GM15510 (cell line): ENCODE results near the gene TINAG.

Experiments used
- POLR2A ChIP-seq: IDR thresholded peaks from 3 replicates; pipeline ENCODE4 v1.6.1; 2011; ENCODE audit warnings: borderline replicate concordance; ENCODE audit not compliant: insufficient read length; ENCODE audit errors: extremely low read depth

Gene TINAG

DNA sequence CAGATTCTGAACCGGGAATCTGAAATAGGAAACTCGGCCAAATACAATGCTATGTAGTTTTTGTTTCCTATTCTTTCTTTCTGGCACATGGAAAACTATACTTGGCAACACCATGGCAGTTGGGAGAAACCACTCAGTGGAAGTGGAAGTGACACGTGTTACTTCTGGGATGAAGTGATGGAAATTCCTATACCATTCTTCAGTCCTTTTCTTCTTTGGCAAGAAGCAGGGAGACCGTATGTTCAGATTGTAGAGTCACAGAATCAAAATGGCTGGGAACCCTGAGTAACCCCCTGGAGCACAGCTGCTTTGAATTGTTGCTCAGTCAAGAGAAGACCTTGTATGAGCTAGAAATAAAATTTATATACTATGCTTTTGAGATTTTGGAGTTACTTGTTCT, 18.8 kb upstream of the TINAG start:
- TF ChIP-seq POLR2A = no peak

DNA sequence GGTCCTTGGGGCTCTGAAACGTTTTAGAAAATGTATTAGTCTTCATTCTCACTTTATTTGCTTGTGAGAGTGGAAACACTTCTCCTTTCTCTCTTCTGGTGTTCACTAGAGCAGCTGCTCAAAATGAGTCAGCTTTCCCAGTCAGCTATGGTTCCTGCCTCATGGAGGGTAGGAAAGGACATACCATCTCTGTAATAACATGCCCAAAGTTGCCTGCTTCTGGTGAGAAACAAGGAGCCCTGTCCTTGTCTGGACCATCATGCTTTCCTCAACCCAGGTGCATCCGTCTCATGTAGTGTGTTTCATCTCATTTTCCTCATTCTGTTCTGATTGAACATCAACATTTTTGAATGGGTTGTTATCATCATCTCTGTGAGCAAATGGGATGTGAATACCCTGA, 17.1 kb upstream of the TINAG start:
- TF ChIP-seq POLR2A = no peak

DNA sequence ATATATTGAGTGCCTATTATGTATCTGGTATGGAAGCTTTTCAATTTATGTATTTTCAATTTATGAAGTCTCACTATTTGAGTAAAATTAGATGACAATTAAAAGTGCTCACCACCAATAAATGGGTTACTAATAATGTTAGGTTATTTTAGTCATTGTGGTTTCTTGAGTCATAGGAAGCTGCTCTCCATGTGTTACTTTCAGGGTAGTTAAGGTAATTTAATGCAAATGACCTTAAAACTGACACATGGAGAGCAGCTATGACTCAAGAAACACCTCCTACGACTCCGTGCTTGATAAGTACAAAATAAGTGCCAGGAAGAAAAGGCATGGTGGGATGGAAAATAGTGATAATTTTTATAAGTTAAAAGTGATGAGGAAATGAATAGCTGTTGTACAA, 16.5 kb upstream of the TINAG start:
- TF ChIP-seq POLR2A = no peak

DNA sequence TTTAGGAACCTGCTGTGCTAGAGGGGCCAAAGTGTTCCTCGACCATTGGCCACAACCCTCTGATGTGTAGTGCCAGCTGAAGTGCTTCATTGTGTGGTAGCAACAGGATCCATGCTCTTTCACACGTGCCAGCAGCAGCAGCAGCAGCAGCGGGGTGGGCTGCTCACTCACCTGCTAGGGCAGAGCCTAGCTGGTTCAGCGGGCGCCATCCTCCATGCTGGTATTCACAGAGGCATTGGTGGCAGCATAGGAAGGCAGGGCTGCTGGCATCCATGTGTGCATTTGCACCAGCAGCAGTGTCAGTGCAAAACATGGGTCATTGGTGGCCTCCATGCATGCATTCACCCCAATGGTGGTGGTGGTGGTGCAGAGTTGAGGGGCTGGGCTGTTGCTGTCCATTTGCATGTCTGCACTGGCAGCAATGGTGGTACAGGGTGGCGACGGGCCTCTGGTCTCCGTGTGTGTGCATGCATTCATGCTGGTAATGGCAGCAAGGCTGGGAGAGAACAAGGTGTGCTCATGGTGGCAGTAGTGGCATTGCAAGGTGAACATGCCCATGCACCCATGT, 13.2 kb upstream of the TINAG start:
- TF ChIP-seq POLR2A = no peak

DNA sequence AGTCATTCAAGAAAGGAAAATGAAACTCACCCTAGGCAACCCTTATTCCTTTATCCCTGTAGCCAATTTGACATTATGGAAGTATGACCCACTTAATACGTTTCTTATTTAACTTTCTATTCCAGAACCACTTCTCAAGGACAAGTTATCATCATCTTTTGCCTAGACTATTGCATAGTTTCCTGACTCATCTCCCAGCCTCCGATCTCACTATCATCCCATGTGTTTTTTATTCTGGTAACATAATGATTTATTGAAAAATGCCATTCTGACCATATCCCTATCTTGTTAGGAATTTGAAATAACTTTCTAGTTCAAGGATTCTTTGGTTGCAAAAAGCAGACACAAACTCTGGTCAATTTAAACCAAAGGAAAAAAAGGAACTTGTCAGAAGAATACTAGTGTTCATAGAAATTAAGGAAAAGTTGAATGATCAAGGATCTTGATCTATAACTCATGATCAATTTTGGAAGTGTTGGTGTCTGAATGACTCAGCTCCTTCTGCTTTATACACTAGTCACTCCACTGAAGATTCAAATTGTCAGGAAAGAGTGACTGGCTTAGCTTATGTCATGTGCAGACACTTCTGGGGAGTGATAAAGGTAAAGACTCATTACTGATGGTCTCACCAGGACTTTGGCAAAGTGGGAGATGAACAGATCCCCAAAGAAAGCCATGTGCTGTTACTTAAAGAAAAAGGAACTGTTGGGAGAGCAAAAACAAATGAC, 8.5 kb upstream of the TINAG start:
- TF ChIP-seq POLR2A = no peak

DNA sequence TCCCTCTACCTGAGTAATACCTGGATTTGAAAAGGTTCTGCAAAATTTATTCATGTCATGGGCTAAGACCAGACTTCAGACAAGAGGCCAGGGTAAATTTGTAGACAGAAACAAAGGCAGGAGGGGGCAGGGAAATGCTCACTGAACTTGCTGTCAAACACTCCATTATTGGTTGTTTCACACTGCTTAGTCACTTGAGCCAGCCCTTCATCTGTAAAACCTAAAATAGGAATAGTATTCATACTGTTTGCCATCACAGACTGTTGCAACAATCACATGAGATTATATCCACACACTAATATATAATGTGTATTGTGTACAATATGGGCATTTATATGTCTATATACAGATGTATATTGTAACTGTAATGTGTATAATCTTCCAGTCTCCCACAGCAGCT, 6.5 kb upstream of the TINAG start:
- no peak for TF ChIP-seq POLR2A

DNA sequence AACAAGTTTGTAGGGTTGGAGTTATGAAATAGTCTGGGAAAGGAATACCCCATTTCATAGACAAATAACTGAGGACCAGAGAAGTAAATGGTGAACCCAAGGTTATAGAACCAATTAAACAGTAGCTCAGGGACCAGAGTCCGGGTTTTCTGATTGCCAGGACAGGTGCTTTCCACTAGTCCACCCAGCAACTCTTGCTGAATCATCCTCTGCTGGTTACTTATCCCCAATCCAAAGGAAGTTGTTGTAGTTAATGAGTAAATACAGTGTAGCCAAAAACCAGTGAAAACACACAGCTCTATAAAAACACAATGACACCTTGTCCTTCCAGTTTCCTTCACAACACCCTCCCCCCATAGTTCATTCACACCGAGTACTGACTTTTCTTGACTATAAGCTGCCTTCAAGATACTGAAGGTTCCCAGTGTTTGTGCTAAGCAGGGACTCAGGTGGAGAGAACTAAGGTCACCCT, 766 bp upstream of the TINAG start:
- TF ChIP-seq POLR2A = no peak

DNA sequence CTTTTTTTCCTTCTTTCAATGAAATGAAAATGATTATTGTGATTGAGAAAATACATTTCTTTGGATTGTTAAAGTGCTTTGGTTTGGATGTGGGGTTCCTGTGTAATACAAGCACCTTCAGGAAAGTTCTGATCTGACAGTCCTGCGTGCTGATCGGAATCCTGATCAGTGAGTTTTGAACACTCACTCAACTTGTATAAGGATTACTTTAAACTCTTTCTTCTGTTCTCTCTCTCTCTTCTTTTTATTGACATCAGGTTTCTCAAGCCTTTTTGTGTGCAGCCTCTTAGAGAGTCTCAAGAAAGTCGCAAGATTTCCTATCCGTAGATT, 710 bp downstream of the TINAG start:
- TF ChIP-seq POLR2A = no peak

DNA sequence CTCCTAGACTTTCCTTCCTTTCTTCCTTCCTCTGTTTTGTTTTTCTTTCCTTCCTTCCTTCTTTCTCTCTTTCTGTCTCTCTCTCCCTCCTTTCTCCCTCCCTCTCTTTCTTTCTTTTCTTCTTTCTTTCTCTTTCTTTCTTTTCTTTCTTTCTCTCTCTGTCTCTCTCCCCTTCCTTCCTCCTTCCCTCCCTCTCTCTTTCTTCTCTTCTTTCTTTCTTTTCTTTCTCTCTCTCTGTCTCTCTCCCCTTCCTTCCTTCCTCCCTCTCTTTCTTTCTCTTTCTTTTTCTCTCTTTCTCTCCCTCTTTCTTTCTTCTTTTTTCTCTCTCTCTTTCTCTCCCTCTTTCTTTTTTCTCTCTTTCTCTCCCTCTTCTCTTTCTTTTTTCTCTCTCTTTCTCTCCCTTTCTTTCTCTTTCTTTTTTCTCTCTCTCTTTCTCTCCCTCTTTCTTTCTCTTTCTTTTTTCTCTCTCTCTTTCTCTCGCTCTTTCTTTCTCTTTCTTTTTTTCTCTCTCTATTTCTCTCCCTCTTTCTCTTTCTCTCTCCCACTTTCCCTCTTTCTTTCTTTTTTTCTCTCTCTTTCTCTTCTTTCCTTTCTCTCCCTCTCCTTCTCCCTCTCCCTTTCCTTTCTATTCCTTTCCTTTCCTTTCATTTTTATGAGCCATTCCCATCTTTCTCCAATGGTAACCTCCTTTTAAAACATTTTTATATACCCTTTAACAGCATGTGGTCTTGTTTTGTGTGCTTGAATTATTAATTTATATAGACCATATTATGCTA, 2.3 kb downstream of the TINAG start:
- no peak for TF ChIP-seq POLR2A

DNA sequence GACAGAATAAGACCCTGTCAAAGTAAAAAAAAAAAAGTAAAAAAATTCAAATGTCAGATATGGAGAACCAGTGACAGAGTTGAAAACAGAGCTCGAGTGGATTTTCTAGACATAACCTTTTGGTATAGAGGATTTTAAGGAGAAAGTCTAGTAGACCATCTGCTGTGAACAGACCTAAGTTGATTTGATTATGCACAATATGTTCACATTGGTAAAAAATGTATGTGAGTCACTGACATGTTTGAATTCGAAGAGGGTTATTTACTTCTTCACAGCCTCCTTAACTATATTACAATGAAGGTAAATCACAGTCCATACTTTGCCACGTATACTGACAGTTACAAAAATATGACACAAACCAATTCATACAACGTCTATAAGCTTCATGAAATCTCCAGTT, 7.4 kb downstream of the TINAG start:
- TF ChIP-seq POLR2A = no peak

DNA sequence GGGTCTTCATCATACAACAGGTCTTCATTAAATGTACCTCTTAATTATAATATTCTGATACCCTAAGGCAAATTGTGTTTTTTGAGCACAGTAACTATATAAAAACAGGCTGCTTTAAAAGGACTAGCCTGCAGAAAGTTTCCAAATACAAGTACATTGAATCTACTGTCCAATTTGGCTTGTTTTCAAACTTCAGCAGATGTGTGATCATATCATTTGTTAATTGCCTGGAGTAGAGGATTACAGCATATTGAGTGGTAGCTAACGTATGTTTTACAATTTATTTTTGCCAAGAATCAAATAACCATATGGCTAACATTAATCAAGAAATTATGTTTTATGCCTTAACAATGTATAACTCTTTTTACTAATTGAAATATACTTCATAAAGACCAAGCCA, 12.6 kb downstream of the TINAG start:
- TF ChIP-seq POLR2A = no peak

DNA sequence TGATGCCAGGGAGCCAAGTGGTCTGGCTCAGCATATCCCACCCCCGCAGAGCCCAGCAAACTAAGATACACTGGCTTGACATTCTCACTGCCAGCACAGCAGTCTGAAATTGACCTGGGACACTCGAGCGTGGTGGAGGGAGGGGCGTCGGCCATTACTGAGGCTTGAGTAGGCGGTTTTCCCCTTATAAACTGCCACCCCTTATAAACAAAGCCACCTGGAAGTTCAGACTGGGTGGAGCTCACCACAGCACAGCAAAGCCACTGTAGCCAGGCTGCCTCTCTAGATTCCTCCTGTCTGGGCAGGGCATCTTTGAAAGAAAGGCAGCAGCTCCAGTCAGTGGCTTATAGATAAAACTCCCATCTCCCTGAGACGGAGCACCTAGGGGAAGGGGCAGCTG, 19.4 kb downstream of the TINAG start:
- TF ChIP-seq POLR2A = no peak

DNA sequence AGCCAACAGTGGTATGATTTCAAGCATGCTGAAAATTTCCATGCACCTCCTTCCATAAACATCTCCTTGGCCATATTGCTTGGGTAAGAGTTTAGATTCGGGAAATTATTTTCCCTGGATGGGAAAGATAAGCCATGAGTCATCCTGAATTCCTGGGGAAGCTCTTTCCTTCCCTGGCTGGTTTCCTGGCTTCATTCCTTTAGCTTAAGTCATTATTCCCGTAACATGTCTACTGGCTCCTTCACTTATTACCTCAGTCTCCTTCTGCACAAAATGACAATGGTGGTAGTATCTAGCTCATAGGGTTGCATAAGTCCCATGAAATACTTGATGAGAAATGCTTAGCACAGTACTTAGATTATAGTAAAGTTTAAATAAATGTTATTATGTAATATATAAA, 27.6 kb downstream of the TINAG start:
- TF ChIP-seq POLR2A = no peak

DNA sequence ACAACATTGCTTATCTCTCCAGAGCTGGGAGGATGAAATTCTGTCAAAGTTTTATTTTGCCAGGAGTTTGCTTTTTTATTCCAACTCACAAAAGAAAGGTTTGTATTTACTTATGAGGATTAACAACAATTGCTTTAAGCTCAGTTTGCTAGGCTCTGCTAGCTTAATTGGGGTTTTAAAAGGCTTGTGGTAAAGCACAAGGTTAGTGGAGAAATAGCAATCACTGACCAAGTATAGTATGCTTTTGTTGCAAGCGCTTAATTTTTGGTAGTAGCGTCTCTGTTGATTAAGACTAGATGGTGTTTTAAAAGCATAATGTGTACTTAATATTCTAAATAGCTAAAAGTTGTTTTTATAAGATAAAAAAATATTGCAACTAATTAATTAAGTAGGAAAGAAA, 45.7 kb downstream of the TINAG start:
- TF ChIP-seq POLR2A = no peak

DNA sequence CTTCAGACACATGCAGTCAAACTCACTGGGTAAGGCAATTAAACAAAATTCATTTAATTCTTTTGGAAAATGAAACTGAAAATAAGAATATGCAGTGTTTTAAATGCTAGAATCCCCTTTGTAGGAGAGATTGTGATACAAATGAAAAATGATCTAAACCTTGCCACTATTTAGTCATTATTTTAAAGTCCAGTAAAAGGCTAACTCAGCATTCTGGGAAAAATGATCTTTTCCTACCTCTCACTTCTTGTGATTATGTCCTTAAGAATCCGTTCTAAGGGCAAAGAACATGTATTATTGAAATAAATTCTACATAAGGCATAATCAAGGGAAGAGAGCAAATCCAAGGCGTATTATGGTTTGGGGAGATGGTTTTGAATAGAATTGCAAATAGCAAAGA, 46.4 kb downstream of the TINAG start:
- no peak for TF ChIP-seq POLR2A

DNA sequence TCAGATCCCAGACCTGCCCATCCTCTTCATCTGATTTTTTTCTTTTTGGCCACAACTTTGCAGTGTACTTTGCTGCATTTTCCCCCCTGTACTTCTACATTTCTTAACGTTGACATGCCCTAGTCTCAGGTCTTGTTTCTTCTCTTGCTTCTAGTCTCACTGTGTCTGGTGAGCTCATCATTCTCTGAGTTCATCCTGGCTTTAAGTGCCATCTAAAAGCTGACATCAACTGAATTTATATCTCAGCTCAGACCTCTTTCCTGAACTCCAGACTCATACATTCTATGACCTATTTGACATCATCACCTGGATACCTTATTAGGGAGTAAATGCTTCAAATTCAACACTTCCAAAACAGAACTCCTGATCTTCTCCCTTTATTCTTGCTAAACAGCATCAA, 48.9 kb downstream of the TINAG start:
- TF ChIP-seq POLR2A = no peak
